DND-41 (cell line): ENCODE measurements around the gene PURB.

Experiments
- ATAC-seq: fragments of 200-7000 bp; cut with Tn5 transposase; 3 replicates; pipeline ENCODE4 v1.9.1; 2021; ENCODE audit warnings: low read depth; ENCODE audit not compliant: insufficient read depth
- DNase-seq: peaks from one replicate; pipeline ENCODE4 v3.0.0-alpha.2; 2020
- H2AFZ ChIP-seq: 2 replicates; pipeline ENCODE4 v1.6.0; 2012; ENCODE audit warnings: low read depth, low read length
- H3K27ac ChIP-seq: 2 replicates; pipeline ENCODE4 v1.5.1; 2012; ENCODE audit warnings: low read length, inconsistent platforms
- H3K27me3 ChIP-seq: fragments of 200-600 bp; sonication (generic); 2 replicates; pipeline ENCODE4 v1.6.0; 2012; ENCODE audit warnings: low read length, mild to moderate bottlenecking, inconsistent platforms; ENCODE audit not compliant: insufficient read depth, poor library complexity
- H3K36me3 ChIP-seq: 2 replicates; pipeline ENCODE4 v1.5.1; 2012; ENCODE audit warnings: low read length, inconsistent platforms; ENCODE audit not compliant: insufficient read depth
- H3K4me1 ChIP-seq: 2 replicates; pipeline ENCODE4 v1.5.1; 2012; ENCODE audit warnings: mild to moderate bottlenecking, low read length; ENCODE audit not compliant: insufficient read depth
- H3K4me2 ChIP-seq: 2 replicates; pipeline ENCODE4 v1.6.0; 2012; ENCODE audit warnings: mild to moderate bottlenecking, moderate library complexity, low read length, inconsistent platforms; ENCODE audit not compliant: insufficient read depth
- H3K4me3 ChIP-seq, 2 experiments: fragments of 200-600 bp in 1 of 2; shearing (Covaris generic) in 1 of 2; 2 replicates each; pipeline ENCODE4 v1.5.1; 2012 to 2016; ENCODE audit warnings: inconsistent platforms in 2 of 2, low read length in 2 of 2, mild to moderate bottlenecking in 2 of 2, low read depth in 1 of 2, moderate library complexity in 1 of 2
- H3K79me2 ChIP-seq: 2 replicates; pipeline ENCODE4 v1.6.0; 2012; ENCODE audit warnings: low read length, inconsistent platforms; ENCODE audit not compliant: insufficient read depth
- H3K9ac ChIP-seq: 2 replicates; pipeline ENCODE4 v1.6.0; 2012; ENCODE audit warnings: low read depth, mild to moderate bottlenecking, inconsistent platforms, low read length, moderate library complexity
- H3K9me3 ChIP-seq: 2 replicates; pipeline ENCODE4 v1.5.1; 2012; ENCODE audit warnings: low read length, moderate library complexity, mild to moderate bottlenecking, inconsistent platforms; ENCODE audit not compliant: insufficient read depth, severe bottlenecking
- H4K20me1 ChIP-seq: 2 replicates; pipeline ENCODE4 v1.6.0; 2012; ENCODE audit warnings: low read length; ENCODE audit not compliant: insufficient read depth
- EZH2 ChIP-seq: IDR thresholded peaks from 3 replicates; pipeline ENCODE4 v1.6.1; 2012; ENCODE audit warnings: borderline replicate concordance, low read depth, mild to moderate bottlenecking, moderate library complexity, low read length, inconsistent platforms; ENCODE audit not compliant: severe bottlenecking
- TF ChIP-seq, protein P1 (sequence below): IDR thresholded peaks from 2 replicates; pipeline ENCODE4 v1.5.1; 2012; ENCODE audit warnings: borderline replicate concordance, low read length, moderate library complexity, mild to moderate bottlenecking; ENCODE audit not compliant: poor library complexity, severe bottlenecking; ENCODE audit errors: extremely low read depth

PURB gene

DNA sequence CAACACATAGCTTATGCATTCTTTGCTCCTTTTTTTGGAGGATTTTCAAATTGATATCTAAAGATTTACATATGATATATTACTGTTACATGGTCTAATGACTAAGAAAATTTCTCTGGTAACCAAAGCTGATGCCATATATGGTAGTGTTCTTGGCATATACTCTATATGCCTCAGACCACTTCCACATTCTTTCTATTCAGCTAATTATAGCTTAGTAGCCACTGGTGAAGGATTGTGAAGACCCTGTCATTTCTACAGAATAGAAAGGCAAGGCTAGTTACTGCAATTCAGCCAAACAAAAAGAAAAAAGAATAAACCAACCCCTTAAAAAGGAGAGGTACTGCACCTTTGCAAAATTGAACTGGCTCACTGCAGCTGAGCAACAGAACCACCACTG is 3.7 kb downstream of the PURB start:
- H3K9ac ChIP-seq, result peak overlapping the region; percentile 97
- peaks cover 78% of the 10 kb centered on the region for H3K79me2 ChIP-seq
- no peak overlapping the region for H2AFZ ChIP-seq
- H3K9me3 ChIP-seq, result no peaks in the 10 kb centered on the region
- peaks cover 56% of the 10 kb centered on the region for H3K36me3 ChIP-seq
- H4K20me1 ChIP-seq, result peaks cover 57% of the 10 kb centered on the region
- H3K27me3 ChIP-seq, result no peaks in the 10 kb centered on the region
- ATAC-seq (no peak), DNase-seq (no peak)
- peak overlapping the region; percentile 98 for H3K4me2 ChIP-seq
- TF ChIP-seq EZH2, result no peak
- TF ChIP-seq, protein P1, sequence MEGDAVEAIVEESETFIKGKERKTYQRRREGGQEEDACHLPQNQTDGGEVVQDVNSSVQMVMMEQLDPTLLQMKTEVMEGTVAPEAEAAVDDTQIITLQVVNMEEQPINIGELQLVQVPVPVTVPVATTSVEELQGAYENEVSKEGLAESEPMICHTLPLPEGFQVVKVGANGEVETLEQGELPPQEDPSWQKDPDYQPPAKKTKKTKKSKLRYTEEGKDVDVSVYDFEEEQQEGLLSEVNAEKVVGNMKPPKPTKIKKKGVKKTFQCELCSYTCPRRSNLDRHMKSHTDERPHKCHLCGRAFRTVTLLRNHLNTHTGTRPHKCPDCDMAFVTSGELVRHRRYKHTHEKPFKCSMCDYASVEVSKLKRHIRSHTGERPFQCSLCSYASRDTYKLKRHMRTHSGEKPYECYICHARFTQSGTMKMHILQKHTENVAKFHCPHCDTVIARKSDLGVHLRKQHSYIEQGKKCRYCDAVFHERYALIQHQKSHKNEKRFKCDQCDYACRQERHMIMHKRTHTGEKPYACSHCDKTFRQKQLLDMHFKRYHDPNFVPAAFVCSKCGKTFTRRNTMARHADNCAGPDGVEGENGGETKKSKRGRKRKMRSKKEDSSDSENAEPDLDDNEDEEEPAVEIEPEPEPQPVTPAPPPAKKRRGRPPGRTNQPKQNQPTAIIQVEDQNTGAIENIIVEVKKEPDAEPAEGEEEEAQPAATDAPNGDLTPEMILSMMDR, result no peak
- peak overlapping the region in 1 of 2 experiments; percentile 95; a peak in 2 of 4 replicates for H3K4me3 ChIP-seq
- peaks cover 61% of the 10 kb centered on the region for H3K4me1 ChIP-seq
- H3K27ac ChIP-seq, result no peak overlapping the region

DNA sequence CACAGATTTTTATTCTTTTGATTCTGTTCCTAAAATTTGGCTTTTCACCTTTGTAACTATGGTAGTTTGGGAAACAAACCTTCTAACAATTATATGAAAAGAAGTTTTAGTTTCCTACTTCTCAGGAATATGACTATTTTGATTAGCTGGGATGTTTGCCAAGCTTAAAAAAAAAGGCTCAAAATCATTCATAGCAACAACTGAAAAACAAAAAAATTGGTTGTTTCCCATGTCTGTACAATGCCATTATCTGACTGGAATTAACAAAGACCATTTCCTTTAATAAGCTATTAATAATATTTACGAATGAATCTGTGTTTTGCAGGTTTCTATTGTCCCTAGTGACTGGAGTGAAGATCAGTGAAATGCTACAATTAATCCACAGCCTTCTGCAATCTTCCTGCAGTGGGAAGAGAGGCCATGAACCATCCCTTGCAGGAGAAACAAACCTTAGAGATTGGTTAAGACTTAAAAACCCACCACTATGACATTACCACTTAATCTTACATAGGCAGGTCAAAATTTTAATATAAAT is 4.2 kb downstream of the PURB start:
- Histone ChIP-seq H3K4me3 (peak overlapping the region in 1 of 2 experiments; percentile 95; a peak in 1 of 4 replicates), H3K9me3 (no peaks in the 10 kb centered on the region), H4K20me1 (peaks cover 59% of the 10 kb centered on the region), H3K27ac (no peak overlapping the region), H3K79me2 (peaks cover 76% of the 10 kb centered on the region), H3K4me1 (peaks cover 56% of the 10 kb centered on the region), H3K9ac (peak overlapping the region; percentile 97; the same call in 1 of the 2 replicates), H3K27me3 (no peaks in the 10 kb centered on the region), H3K4me2 (peak overlapping the region; percentile 98), H2AFZ (no peak overlapping the region), H3K36me3 (peaks cover 56% of the 10 kb centered on the region)
- no peak for TF ChIP-seq EZH2
- TF ChIP-seq, protein P1, result no peak
- DNase-seq (no peak), ATAC-seq (no peak)

DNA sequence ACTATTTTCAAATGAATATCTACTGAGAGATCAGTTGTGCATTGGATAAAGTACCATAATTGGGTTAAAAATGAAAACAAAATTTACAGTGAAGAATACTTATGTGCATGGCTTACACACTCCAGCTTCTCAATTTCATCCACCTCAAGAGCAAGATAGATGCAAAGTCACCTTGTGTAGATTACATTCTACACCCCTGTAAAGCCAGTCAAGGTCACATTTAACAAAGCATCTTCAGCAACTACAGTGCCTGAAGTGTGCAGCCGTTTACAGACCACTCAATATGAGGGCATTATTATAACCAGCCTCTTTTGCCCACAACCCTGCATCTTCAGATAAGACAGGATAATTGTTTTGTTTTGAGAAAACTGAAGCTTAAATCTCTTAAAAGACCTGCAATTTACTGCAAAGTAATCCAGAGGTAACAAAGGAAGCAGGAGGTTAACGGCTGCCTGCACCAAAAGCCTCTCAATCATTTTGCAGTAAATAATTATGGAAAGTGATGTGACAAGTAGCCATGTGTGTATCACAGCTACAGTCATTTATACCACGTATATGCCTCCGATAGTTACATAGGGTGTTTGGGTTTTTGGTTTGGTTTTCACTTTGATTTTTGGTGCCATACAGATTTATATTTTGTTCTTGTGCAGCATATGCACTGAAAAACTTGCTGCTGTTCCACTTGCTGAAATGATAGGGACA is 4.9 kb downstream of the PURB start:
- peaks cover 56% of the 10 kb centered on the region for H3K36me3 ChIP-seq
- no peak overlapping the region for H3K27ac ChIP-seq
- peak overlapping the region; percentile 97; the same call in 1 of the 2 replicates for H3K9ac ChIP-seq
- no peak overlapping the region for H2AFZ ChIP-seq
- H3K4me3 ChIP-seq, result peak overlapping the region in 1 of 2 experiments; percentile 95; a peak in 1 of 4 replicates
- H3K9me3 ChIP-seq, result no peaks in the 10 kb centered on the region
- H3K27me3 ChIP-seq, result no peaks in the 10 kb centered on the region
- ATAC-seq (no peak), DNase-seq (no peak)
- H4K20me1 ChIP-seq, result peaks cover 59% of the 10 kb centered on the region
- TF ChIP-seq, protein P1, result no peak
- TF ChIP-seq EZH2, result no peak
- H3K4me2 ChIP-seq, result peak overlapping the region; percentile 98
- H3K4me1 ChIP-seq, result peaks cover 53% of the 10 kb centered on the region
- H3K79me2 ChIP-seq, result peaks cover 70% of the 10 kb centered on the region
